GM12801 (cell line): Measurements from ENCODE around the gene HCAR3.

Experiments used
- CTCF ChIP-seq: IDR thresholded peaks from one replicate; pipeline ENCODE4 v1.5.1; 2011; ENCODE audit warnings: control low read depth; ENCODE audit not compliant: insufficient read length; ENCODE audit errors: extremely low read depth

HCAR3 gene

GRCh38 chr12:122691566-122691965 lies 25.0 kb downstream of the HCAR3 start:
- no peak for TF ChIP-seq CTCF

GRCh38 chr12:122688291-122688690 lies 28.3 kb downstream of the HCAR3 start:
- TF ChIP-seq CTCF = no peak

GRCh38 chr12:122687086-122687485 lies 29.5 kb downstream of the HCAR3 start:
- no peak for TF ChIP-seq CTCF

GRCh38 chr12:122686538-122686937 lies 30.1 kb downstream of the HCAR3 start:
- TF ChIP-seq CTCF = no peak

GRCh38 chr12:122684297-122684813 lies 32.3 kb downstream of the HCAR3 start:
- no peak for TF ChIP-seq CTCF

GRCh38 chr12:122681814-122682213 lies 34.8 kb downstream of the HCAR3 start:
- TF ChIP-seq CTCF = no peak

GRCh38 chr12:122672515-122672914 lies 44.1 kb downstream of the HCAR3 start:
- no peak for TF ChIP-seq CTCF
